Thyroid gland (tissue), 4 donors: Measurements from ENCODE around the gene PRICKLE4. TPM values are rescaled to one million over a fixed set of nuclear protein-coding genes. Genes with fewer than 3 reads are reported as not detected.

Source experiments
- DNase-seq, 2 donors: peaks; one replicate each; pipeline ENCODE4 v3.0.0-alpha.2; 2019
- H3K27ac ChIP-seq, 3 donors: fragments of 200-600 bp; sonication (generic); 1 replicate in 2 of 3; 2 replicates in 1 of 3; pipeline ENCODE4 v1.5.1; 2016 to 2019; ENCODE audit warnings: mild to moderate bottlenecking in 1 of 3, moderate library complexity in 1 of 3
- H3K27me3 ChIP-seq: fragments of 200-600 bp; sonication (generic); one replicate; pipeline ENCODE4 v1.5.1; 2019
- H3K36me3 ChIP-seq, 2 donors: fragments of 200-600 bp; sonication (generic); one replicate each; pipeline ENCODE4 v1.5.1; 2016 to 2019
- H3K4me1 ChIP-seq, 2 donors: fragments of 200-600 bp; sonication (generic); one replicate each; pipeline ENCODE4 v1.5.1; 2017 to 2019
- H3K4me3 ChIP-seq, 3 donors: fragments of 200-600 bp; sonication (generic); replicated peaks in 1 of 3; 1 replicate in 2 of 3; 2 replicates in 1 of 3; pipeline ENCODE4 v1.5.1; 2016; ENCODE audit warnings: mild to moderate bottlenecking in 1 of 3
- H3K9me3 ChIP-seq: fragments of 200-600 bp; sonication (generic); one replicate; pipeline ENCODE4 v1.5.1; 2017
- CTCF ChIP-seq, 6 experiments: fragments of 200-600 bp in 3 of 6; fragments of 450-650 bp in 3 of 6; sonication (generic) in 3 of 6; IDR thresholded peaks; one replicate each; pipeline ENCODE4 v1.5.1; 2016 to 2019; ENCODE audit warnings: antibody characterized with exemption in 6 of 6, mild to moderate bottlenecking in 2 of 6, inconsistent platforms in 1 of 6, moderate library complexity in 1 of 6
- POLR2A ChIP-seq, 2 donors: fragments of 450-650 bp; IDR thresholded peaks; one replicate each; pipeline ENCODE4 v1.6.1; 2017; ENCODE audit warnings: antibody characterized with exemption in 2 of 2, mild to moderate bottlenecking in 2 of 2, moderate library complexity in 1 of 2
- WGBS, 2 donors: methylation state at CpG; one replicate each; pipeline ENCODE4 v1.1.5; 2017; 5-methylcytosine and 5-hydroxymethylcytosine counted together
- intact Hi-C: fragments of 100-400 bp; cut with DNase I; formaldehyde crosslinking; loops from one replicate; pipeline ENCODE4 v1.15.1; 2023
- total RNA-seq, 4 donors: library from RNA; depleted of rRNA; stranded (reverse); fragments of >200 nt; gene quantifications; one replicate each; pipeline ENCODE4 v1.2.3, GENCODE V29; 2016

The PRICKLE4 gene
- total RNA-seq, 4 donors from 2014 or later = 4.0 to 15.6 (median 12.7) TPM

GRCh38 chr6:41779788-41780550 lies 613 bp upstream of the PRICKLE4 start, which contains the start of gene FRS3:
TSS of gene FRS3 (minus strand) at chr6:41779900. CDS start at chr6:41776987, 2,913 bp downstream.
- TF ChIP-seq CTCF (IDR thresholded peaks at IDR 0.05) (peak; percentile 70 to 99 (median 96)), POLR2A (IDR thresholded peaks at IDR 0.05) (peak in 1 of 2 donors; percentile 59)
- H3K9me3 ChIP-seq = no peaks in the 10 kb centered on the region
- peaks cover 14% of the 10 kb centered on the region in 2 donors for H3K36me3 ChIP-seq
- intact Hi-C loops = loop anchor here (5.0 to 10.0 kb wide), 4 partner anchors 43 to 435 kb away; partner anchors contain the start of genes MRPS10 and TFEB
- no peaks in the 10 kb centered on the region for H3K27me3 ChIP-seq
- peak within 1 kb of the TSS in 2 of 3 donors; percentile 30 to 66 for H3K4me3 ChIP-seq
- 1% methylated on average over 31 to 35 of the region's 73 CpGs for WGBS, 2 donors
- peaks cover 20% of the 10 kb centered on the region in 2 donors for H3K4me1 ChIP-seq
- peak within 1 kb of the TSS; percentile 83 to 86 (median 85) for H3K27ac ChIP-seq
- DNase-seq = peak; percentile 98 to 99

DNA sequence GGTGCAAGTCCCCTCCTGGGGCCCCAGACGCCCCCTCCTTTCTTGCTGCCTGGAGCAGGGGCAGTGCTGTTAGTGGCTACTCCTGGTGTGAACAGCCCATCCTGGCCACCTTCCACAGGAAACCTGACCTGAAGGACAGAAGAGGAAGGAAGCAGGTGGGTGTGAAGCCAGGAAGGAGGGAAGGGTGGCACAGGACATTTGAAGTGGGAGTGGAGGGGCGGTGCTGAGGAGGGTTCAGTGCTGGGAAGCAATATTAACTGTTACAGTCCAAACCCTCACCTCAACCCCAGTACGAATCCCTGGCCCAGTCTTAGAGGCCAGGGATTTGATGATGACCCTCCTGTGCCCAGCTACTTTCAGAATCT lies 766 bp downstream of the PRICKLE4 start:
- intact Hi-C loops = loop anchor here (5.0 to 10.0 kb wide), 2 partner anchors 261 to 433 kb away; partner anchors contain the start of gene MRPS10
- 6 to 12% methylated on average over 3 of the region's 3 CpGs for WGBS, 2 donors
- Histone ChIP-seq H3K27ac (peak overlapping the region; percentile 83 to 86 (median 85)), H3K36me3 (peaks cover 5 to 9% of the 10 kb centered on the region in 2 donors), H3K27me3 (no peaks in the 10 kb centered on the region), H3K4me3 (peak overlapping the region in 1 of 3 donors; percentile 66), H3K4me1 (peaks cover 26 to 32% of the 10 kb centered on the region in 2 donors), H3K9me3 (no peaks in the 10 kb centered on the region)
- peak; percentile 78 to 83 for DNase-seq
- TF ChIP-seq POLR2A (IDR thresholded peaks at IDR 0.05) (no peak), CTCF (IDR thresholded peaks at IDR 0.05) (no peak)

- WGBS, 2 donors = 81 to 86% methylated on average over 6 of the region's 6 CpGs
- Histone ChIP-seq H3K4me1 (peaks cover 26 to 32% of the 10 kb centered on the region in 2 donors), H3K27ac (no peak overlapping the region), H3K27me3 (no peaks in the 10 kb centered on the region), H3K36me3 (no peaks in the 10 kb centered on the region), H3K9me3 (no peaks in the 10 kb centered on the region), H3K4me3 (no peak overlapping the region)
- intact Hi-C loops = loop anchor here (5.0 to 10.0 kb wide), 2 partner anchors 259 to 432 kb away; partner anchors contain the start of gene MRPS10
- TF ChIP-seq POLR2A (IDR thresholded peaks at IDR 0.05) (no peak), CTCF (IDR thresholded peaks at IDR 0.05) (no peak)
- DNase-seq = no peak
Observed at GRCh38 chr6:41783106-41783780, 2.7 kb downstream of the PRICKLE4 start.

DNA sequence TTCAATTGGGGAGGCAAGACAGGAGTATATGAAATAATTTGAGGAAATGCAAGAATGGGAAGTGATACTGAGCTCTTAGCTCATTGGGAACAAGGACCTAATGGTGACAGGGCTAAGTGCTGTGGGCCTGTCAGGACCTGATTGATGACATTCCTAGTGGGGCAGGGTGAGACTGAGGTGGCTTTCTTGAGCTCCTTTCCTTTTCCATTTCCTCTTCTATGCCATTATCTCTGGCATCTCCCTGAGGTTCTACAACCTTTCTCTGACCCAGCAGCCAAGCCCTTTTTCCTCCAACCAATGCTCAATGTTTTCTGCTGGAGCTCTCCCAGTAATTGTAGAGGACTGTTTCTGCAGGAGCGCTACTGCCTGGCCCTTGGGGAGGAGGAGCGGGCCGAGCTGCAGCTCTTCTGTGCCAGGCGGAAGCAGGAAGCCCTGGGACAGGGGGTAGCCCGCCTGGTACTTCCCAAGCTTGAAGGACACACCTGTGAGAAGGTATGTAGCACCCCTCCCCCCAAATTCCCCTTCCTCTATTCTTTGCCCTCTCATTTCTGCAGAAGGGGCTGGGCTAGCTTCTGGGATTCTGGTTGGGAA lies 4.1 kb downstream of the PRICKLE4 start:
- intact Hi-C loops = loop anchor here (5.0 to 10.0 kb wide), 4 partner anchors 138 to 430 kb away; partner anchors contain the start of genes BYSL, MED20 and MRPS10
- Histone ChIP-seq H3K4me1 (peaks cover 20 to 33% of the 10 kb centered on the region in 2 donors), H3K27ac (no peak overlapping the region), H3K36me3 (no peaks in the 10 kb centered on the region), H3K4me3 (no peak overlapping the region), H3K9me3 (no peaks in the 10 kb centered on the region), H3K27me3 (no peaks in the 10 kb centered on the region)
- no peak for DNase-seq
- TF ChIP-seq POLR2A (IDR thresholded peaks at IDR 0.05) = no peak
- TF ChIP-seq CTCF (IDR thresholded peaks at IDR 0.05) = no peak
- 67 to 82% methylated on average over 5 of the region's 5 CpGs for WGBS, 2 donors
